Measurements from ENCODE around the gene TLR8. TPM values are rescaled to one million over a fixed set of nuclear protein-coding genes. Genes with fewer than 3 reads are reported as not detected.

TLR8 gene
- total RNA-seq, 1 experiment from 2014 or later: not detected

GRCh38 chrX:12929701-12930100 is 23.3 kb downstream of the TLR8 start (continued):
- TF ChIP-seq, protein P1, sequence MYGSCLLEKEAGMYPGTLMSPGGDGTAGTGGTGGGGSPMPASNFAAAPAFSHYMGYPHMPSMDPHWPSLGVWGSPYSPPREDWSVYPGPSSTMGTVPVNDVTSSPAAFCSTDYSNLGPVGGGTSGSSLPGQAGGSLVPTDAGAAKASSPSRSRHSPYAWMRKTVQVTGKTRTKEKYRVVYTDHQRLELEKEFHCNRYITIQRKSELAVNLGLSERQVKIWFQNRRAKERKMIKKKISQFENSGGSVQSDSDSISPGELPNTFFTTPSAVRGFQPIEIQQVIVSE (CRISPR knock-in tag; IDR thresholded peaks at IDR 0.05; ENCODE audit: borderline replicate concordance): no peak
- no peak for TF ChIP-seq MYBL2 (CRISPR knock-in tag; IDR thresholded peaks at IDR 0.05)
- TF ChIP-seq TP53 (CRISPR knock-in tag; IDR thresholded peaks at IDR 0.05): no peak
- no peak for TF ChIP-seq ZNF317 (CRISPR knock-in tag; IDR thresholded peaks at IDR 0.05; ENCODE audit: borderline replicate concordance, low read depth)
- no peak for TF ChIP-seq GABPB1 (CRISPR knock-in tag; IDR thresholded peaks at IDR 0.05)
- no peak for TF ChIP-seq SOX15 (CRISPR knock-in tag; IDR thresholded peaks at IDR 0.05)
- TF ChIP-seq GRHL2 (CRISPR knock-in tag; IDR thresholded peaks at IDR 0.05; ENCODE audit: insufficient replicate concordance, severe bottlenecking): no peak
- TF ChIP-seq ZBTB21 (CRISPR knock-in tag; IDR thresholded peaks at IDR 0.05; ENCODE audit: borderline replicate concordance): no peak
- TF ChIP-seq, protein P2, sequence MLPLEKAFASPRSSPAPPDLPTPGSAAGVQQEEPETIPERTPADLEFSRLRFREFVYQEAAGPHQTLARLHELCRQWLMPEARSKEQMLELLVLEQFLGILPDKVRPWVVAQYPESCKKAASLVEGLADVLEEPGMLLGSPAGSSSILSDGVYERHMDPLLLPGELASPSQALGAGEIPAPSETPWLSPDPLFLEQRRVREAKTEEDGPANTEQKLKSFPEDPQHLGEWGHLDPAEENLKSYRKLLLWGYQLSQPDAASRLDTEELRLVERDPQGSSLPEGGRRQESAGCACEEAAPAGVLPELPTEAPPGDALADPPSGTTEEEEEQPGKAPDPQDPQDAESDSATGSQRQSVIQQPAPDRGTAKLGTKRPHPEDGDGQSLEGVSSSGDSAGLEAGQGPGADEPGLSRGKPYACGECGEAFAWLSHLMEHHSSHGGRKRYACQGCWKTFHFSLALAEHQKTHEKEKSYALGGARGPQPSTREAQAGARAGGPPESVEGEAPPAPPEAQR (CRISPR knock-in tag; IDR thresholded peaks at IDR 0.05): no peak
- no peak for TF ChIP-seq MAX (CRISPR knock-in tag; IDR thresholded peaks at IDR 0.05)
- no peak for TF ChIP-seq HMGXB4 (CRISPR knock-in tag; IDR thresholded peaks at IDR 0.05)

DNA sequence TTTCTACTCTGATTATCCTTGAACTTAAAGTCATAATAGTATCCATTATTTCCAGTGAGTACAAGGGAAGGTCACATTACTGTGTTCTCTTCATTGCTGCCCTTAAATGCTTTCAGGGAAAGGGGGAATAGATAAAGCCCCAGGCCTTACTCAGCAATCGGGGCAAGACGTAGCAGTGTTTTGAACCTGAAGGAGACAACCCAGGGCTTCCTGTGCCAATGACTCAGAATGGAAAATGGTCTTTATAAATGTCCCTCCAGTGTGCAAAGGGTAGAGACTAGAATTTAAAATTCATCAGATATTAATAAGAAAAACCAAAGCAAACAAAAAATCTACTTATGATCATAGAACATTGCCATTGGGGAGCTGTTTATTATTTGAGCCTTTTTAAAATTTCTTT is 23.7 kb downstream of the TLR8 start:
- no peaks in the 10 kb centered on the region for H3K4me1 Mint-ChIP-seq
- peaks cover 4% of the 10 kb centered on the region; the same call in 1 of the 2 replicates for H3K27me3 Mint-ChIP-seq (ENCODE audit: low read depth)
- H3K4me3 Mint-ChIP-seq: no peak overlapping the region
- H3K9me3 Mint-ChIP-seq: peaks cover 37% of the 10 kb centered on the region
- peaks cover 3% of the 10 kb centered on the region for H3K36me3 Mint-ChIP-seq
- ChIA-PET POLR2A (no interaction called here), CTCF (no interaction called here)
- ATAC-seq (no peak), DNase-seq (ENCODE audit: low spot score) (no peak)
- H3K27ac Mint-ChIP-seq: no peak overlapping the region
- TF ChIP-seq ARID4B (CRISPR knock-in tag; IDR thresholded peaks at IDR 0.05; ENCODE audit: borderline replicate concordance): no peak
- TF ChIP-seq IRF2 (CRISPR knock-in tag; IDR thresholded peaks at IDR 0.05; ENCODE audit: borderline replicate concordance, low read depth): no peak
- TF ChIP-seq, protein P3, sequence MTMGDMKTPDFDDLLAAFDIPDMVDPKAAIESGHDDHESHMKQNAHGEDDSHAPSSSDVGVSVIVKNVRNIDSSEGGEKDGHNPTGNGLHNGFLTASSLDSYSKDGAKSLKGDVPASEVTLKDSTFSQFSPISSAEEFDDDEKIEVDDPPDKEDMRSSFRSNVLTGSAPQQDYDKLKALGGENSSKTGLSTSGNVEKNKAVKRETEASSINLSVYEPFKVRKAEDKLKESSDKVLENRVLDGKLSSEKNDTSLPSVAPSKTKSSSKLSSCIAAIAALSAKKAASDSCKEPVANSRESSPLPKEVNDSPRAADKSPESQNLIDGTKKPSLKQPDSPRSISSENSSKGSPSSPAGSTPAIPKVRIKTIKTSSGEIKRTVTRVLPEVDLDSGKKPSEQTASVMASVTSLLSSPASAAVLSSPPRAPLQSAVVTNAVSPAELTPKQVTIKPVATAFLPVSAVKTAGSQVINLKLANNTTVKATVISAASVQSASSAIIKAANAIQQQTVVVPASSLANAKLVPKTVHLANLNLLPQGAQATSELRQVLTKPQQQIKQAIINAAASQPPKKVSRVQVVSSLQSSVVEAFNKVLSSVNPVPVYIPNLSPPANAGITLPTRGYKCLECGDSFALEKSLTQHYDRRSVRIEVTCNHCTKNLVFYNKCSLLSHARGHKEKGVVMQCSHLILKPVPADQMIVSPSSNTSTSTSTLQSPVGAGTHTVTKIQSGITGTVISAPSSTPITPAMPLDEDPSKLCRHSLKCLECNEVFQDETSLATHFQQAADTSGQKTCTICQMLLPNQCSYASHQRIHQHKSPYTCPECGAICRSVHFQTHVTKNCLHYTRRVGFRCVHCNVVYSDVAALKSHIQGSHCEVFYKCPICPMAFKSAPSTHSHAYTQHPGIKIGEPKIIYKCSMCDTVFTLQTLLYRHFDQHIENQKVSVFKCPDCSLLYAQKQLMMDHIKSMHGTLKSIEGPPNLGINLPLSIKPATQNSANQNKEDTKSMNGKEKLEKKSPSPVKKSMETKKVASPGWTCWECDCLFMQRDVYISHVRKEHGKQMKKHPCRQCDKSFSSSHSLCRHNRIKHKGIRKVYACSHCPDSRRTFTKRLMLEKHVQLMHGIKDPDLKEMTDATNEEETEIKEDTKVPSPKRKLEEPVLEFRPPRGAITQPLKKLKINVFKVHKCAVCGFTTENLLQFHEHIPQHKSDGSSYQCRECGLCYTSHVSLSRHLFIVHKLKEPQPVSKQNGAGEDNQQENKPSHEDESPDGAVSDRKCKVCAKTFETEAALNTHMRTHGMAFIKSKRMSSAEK (CRISPR knock-in tag; IDR thresholded peaks at IDR 0.05; ENCODE audit: borderline replicate concordance): no peak
- TF ChIP-seq, protein P2 (CRISPR knock-in tag; IDR thresholded peaks at IDR 0.05): no peak
- no peak for TF ChIP-seq ZNF425 (CRISPR knock-in tag; conservative IDR thresholded peaks at IDR 0.05)
- no peak for TF ChIP-seq ZMAT4 (CRISPR knock-in tag; IDR thresholded peaks at IDR 0.05)
- no peak for TF ChIP-seq ZNF232 (CRISPR knock-in tag; IDR thresholded peaks at IDR 0.05)

Measured in WTC11 (cell line).